HL-60 (cell line): Measurements from ENCODE around the gene ALPK1.

Experiments
- GABPA ChIP-seq: IDR thresholded peaks from 2 replicates; pipeline ENCODE4 v1.6.1; 2012; ENCODE audit warnings: low read depth
- POLR2AphosphoS5 ChIP-seq: IDR thresholded peaks from 2 replicates; pipeline ENCODE4 v1.6.1; 2012; ENCODE audit warnings: low read depth
- SPI1 ChIP-seq: IDR thresholded peaks from 2 replicates; pipeline ENCODE4 v1.6.1; 2012; ENCODE audit warnings: low read depth, mild to moderate bottlenecking, borderline replicate concordance
- TF ChIP-seq, protein P1 (sequence below): IDR thresholded peaks from one replicate; pipeline ENCODE4 v1.5.1; 2011; ENCODE audit warnings: low read length, control low read depth, inconsistent platforms; ENCODE audit not compliant: insufficient read depth
- TF ChIP-seq, protein P2 (sequence below): IDR thresholded peaks from 2 replicates; pipeline ENCODE4 v1.6.1; 2012; ENCODE audit warnings: low read depth; ENCODE audit not compliant: insufficient replicate concordance

- TF ChIP-seq, protein P1, sequence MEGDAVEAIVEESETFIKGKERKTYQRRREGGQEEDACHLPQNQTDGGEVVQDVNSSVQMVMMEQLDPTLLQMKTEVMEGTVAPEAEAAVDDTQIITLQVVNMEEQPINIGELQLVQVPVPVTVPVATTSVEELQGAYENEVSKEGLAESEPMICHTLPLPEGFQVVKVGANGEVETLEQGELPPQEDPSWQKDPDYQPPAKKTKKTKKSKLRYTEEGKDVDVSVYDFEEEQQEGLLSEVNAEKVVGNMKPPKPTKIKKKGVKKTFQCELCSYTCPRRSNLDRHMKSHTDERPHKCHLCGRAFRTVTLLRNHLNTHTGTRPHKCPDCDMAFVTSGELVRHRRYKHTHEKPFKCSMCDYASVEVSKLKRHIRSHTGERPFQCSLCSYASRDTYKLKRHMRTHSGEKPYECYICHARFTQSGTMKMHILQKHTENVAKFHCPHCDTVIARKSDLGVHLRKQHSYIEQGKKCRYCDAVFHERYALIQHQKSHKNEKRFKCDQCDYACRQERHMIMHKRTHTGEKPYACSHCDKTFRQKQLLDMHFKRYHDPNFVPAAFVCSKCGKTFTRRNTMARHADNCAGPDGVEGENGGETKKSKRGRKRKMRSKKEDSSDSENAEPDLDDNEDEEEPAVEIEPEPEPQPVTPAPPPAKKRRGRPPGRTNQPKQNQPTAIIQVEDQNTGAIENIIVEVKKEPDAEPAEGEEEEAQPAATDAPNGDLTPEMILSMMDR = no peak
- TF ChIP-seq GABPA (no peak), SPI1 (no peak), POLR2AphosphoS5 (no peak)
- TF ChIP-seq, protein P2, sequence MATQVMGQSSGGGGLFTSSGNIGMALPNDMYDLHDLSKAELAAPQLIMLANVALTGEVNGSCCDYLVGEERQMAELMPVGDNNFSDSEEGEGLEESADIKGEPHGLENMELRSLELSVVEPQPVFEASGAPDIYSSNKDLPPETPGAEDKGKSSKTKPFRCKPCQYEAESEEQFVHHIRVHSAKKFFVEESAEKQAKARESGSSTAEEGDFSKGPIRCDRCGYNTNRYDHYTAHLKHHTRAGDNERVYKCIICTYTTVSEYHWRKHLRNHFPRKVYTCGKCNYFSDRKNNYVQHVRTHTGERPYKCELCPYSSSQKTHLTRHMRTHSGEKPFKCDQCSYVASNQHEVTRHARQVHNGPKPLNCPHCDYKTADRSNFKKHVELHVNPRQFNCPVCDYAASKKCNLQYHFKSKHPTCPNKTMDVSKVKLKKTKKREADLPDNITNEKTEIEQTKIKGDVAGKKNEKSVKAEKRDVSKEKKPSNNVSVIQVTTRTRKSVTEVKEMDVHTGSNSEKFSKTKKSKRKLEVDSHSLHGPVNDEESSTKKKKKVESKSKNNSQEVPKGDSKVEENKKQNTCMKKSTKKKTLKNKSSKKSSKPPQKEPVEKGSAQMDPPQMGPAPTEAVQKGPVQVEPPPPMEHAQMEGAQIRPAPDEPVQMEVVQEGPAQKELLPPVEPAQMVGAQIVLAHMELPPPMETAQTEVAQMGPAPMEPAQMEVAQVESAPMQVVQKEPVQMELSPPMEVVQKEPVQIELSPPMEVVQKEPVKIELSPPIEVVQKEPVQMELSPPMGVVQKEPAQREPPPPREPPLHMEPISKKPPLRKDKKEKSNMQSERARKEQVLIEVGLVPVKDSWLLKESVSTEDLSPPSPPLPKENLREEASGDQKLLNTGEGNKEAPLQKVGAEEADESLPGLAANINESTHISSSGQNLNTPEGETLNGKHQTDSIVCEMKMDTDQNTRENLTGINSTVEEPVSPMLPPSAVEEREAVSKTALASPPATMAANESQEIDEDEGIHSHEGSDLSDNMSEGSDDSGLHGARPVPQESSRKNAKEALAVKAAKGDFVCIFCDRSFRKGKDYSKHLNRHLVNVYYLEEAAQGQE = no peak
Measured at GRCh38 chr4:112378858-112379257, 81.7 kb downstream of the ALPK1 start.
